Endothelial cell (in vitro differentiated cells): ENCODE results near the gene ZNF91. TPM values are rescaled to one million over a fixed set of nuclear protein-coding genes. Genes with fewer than 3 reads are reported as not detected.

Source experiments
- DNase-seq: peaks from one replicate; pipeline ENCODE4 v3.0.0; 2021; ENCODE audit warnings: low spot score
- H3K27ac Mint-ChIP-seq: one replicate; pipeline ENCODE4 v1.8.0; 2021; ENCODE audit warnings: mixed read lengths, inconsistent platforms; ENCODE audit not compliant: unreplicated experiment
- H3K27me3 Mint-ChIP-seq: one replicate; pipeline ENCODE4 v1.8.0; 2021; ENCODE audit warnings: mild to moderate bottlenecking, moderate library complexity, mixed read lengths, inconsistent platforms; ENCODE audit not compliant: unreplicated experiment
- H3K36me3 Mint-ChIP-seq: one replicate; pipeline ENCODE4 v1.8.0; 2021; ENCODE audit warnings: mild to moderate bottlenecking, low read depth, mixed read lengths, inconsistent platforms; ENCODE audit not compliant: unreplicated experiment
- H3K4me1 Mint-ChIP-seq: one replicate; pipeline ENCODE4 v1.8.0; 2021; ENCODE audit warnings: mild to moderate bottlenecking, mixed read lengths, inconsistent platforms; ENCODE audit not compliant: unreplicated experiment
- H3K4me3 Mint-ChIP-seq: one replicate; pipeline ENCODE4 v1.8.0; 2021; ENCODE audit warnings: mild to moderate bottlenecking, mixed read lengths, inconsistent platforms; ENCODE audit not compliant: unreplicated experiment
- H3K9me3 Mint-ChIP-seq: one replicate; pipeline ENCODE4 v1.8.0; 2021; ENCODE audit warnings: mixed read lengths, inconsistent platforms; ENCODE audit not compliant: unreplicated experiment
- total RNA-seq: library from RNA; stranded (reverse); fragmentation: NEBNext Ultra II Directional; extraction: Animal tissue kit (Norgen Biotek cat#: 25700); gene quantifications from one replicate; pipeline ENCODE4 v1.2.1, GENCODE V29; 2021; ENCODE audit not compliant: unreplicated experiment
- TF ChIP-seq, protein P1 (sequence below): fragments of 200-600 bp; sonication (generic); IDR thresholded peaks from one replicate; pipeline ENCODE4 v1.5.0; 2021; ENCODE audit warnings: antibody characterized with exemption; ENCODE audit not compliant: unreplicated experiment

ZNF91 gene
- total RNA-seq, 1 donor from 2014 or later, result 51.4 TPM

DNA sequence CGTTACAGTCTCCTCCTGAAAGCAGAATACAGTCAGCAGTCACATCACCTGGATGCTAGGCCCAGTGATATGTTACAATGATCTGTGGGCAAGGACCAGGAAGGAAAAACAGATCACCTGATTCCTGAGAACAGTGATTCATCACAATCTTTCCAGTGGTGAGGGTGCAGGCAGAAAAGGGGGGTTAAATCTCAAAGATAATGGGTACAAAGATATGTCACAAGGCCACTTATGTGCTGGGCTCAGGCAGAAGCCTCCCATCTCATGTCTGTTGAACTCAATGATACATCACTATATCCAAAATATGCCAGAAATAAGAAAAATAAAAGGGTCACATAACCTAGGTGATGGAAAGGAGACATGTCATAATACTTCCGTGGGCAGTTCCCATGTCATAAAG lies 10.8 kb upstream of the ZNF91 start:
- no peaks in the 10 kb centered on the region for H3K9me3 Mint-ChIP-seq
- no peak for DNase-seq
- H3K4me3 Mint-ChIP-seq, result no peak overlapping the region
- H3K27me3 Mint-ChIP-seq, result peaks cover 2% of the 10 kb centered on the region
- no peak overlapping the region for H3K27ac Mint-ChIP-seq
- peaks cover 2% of the 10 kb centered on the region for H3K4me1 Mint-ChIP-seq
- H3K36me3 Mint-ChIP-seq, result peaks cover under 1% of the 10 kb centered on the region
- TF ChIP-seq, protein P1, sequence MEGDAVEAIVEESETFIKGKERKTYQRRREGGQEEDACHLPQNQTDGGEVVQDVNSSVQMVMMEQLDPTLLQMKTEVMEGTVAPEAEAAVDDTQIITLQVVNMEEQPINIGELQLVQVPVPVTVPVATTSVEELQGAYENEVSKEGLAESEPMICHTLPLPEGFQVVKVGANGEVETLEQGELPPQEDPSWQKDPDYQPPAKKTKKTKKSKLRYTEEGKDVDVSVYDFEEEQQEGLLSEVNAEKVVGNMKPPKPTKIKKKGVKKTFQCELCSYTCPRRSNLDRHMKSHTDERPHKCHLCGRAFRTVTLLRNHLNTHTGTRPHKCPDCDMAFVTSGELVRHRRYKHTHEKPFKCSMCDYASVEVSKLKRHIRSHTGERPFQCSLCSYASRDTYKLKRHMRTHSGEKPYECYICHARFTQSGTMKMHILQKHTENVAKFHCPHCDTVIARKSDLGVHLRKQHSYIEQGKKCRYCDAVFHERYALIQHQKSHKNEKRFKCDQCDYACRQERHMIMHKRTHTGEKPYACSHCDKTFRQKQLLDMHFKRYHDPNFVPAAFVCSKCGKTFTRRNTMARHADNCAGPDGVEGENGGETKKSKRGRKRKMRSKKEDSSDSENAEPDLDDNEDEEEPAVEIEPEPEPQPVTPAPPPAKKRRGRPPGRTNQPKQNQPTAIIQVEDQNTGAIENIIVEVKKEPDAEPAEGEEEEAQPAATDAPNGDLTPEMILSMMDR, result no peak

DNA sequence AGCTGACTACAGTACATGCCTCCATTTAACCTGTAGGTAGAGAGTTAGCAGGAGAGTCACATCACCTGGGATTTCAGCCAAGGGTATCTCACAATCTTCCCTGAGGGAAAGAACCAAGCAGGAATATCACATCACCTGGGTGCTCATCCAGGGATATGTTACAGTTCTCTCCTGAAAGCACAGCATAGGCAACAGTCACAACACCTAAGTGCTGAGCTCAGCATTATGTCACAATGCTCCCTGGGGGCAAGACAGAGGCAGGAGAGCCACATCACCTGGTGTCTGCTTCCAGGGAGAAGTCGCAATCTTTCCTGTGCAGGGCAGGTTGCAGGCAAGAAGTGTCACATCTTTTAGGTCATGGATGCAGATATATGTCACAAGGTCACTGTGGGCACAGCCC lies 9.4 kb upstream of the ZNF91 start:
- Mint-ChIP-seq H3K36me3 (peaks cover 8% of the 10 kb centered on the region), H3K9me3 (no peaks in the 10 kb centered on the region), H3K27ac (no peak overlapping the region), H3K27me3 (peaks cover 2% of the 10 kb centered on the region), H3K4me3 (no peak overlapping the region), H3K4me1 (no peaks in the 10 kb centered on the region)
- TF ChIP-seq, protein P1, result no peak
- no peak for DNase-seq

DNA sequence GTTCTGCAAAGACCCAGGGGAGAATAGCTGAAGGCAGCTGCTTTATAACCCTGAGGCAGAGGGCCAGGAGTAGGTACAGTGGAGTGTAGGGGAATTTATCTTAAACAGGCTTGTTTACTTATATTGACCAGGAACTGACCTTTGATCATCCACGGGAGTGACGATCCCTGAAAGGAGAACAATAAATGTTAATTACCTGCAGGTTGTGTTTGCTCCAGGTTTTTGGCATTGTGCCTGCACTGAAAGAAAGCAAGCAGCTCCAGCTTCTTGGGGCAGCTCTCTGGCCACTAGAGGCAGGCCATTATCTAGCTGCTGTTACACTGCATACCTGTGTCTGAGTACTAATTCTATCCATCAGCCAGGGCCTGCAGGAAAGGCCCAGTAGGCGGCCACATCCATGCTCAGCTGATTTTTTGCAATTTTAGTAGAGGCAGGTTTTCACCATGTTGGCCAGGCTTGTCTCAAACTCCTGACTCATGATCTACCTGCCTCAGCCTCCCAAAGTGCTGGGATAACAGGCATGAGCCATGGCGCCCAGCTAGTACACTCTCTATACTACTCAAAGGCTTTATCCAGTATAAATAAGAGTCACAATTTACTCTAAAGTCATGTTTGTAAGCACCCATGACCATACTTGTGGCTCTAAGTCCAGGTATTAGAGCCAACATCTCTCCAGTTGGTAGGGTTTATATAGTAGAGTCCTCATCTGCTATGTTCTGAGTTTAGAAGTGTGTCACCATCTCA lies 8.5 kb upstream of the ZNF91 start:
- Mint-ChIP-seq H3K27me3 (peaks cover 3% of the 10 kb centered on the region), H3K36me3 (peaks cover 15% of the 10 kb centered on the region)
- no peak for DNase-seq

DNA sequence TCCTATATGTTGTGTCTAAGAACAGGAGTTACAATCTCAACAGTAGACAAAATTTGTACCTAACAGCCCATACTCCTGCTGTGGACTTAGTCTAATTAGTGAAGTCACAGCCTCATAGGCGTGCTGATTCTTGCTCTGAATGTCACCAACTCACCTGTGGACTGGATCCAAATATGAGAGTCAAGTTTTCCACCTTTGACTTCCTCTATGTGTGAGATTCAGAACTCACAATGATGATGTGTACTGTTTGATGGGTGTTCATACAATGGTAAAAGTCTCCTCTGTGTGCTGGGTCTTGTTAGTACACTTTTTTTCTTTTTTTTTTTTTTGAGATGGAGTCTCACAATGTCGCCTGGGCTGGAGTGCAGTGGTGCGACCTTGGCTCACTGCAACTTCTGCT lies 7.8 kb upstream of the ZNF91 start:
- H3K4me1 Mint-ChIP-seq, result no peaks in the 10 kb centered on the region
- no peak overlapping the region for H3K27ac Mint-ChIP-seq
- H3K4me3 Mint-ChIP-seq, result no peak overlapping the region
- peaks cover 3% of the 10 kb centered on the region for H3K27me3 Mint-ChIP-seq
- peaks cover 15% of the 10 kb centered on the region for H3K36me3 Mint-ChIP-seq
- DNase-seq, result no peak
- H3K9me3 Mint-ChIP-seq, result no peaks in the 10 kb centered on the region
- TF ChIP-seq, protein P1, result no peak

More for the DNA sequence above, 8.5 kb upstream of the ZNF91 start:
- Mint-ChIP-seq H3K27ac (no peak overlapping the region), H3K4me1 (no peaks in the 10 kb centered on the region), H3K4me3 (no peak overlapping the region), H3K9me3 (no peaks in the 10 kb centered on the region)
- TF ChIP-seq, protein P1, result no peak

DNA sequence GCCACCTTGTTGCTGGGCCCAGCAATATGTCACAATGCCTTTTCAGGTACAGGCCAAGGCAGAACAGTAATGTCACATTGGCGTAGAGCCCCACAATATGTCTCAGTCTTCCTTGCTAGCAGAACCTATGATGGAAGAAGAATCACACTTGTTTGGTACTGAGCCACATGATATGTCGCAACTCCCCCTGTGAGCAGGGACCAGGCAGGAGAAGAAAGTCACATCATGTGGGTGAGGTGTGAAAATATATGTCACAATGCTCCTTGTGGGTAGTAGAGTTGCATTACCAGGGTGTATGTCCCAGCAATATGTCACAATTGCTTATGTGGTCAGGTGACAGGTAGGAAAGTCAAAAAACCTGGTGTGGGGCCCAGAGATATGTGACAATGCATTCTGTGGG lies 7.1 kb upstream of the ZNF91 start:
- DNase-seq, result no peak
- Mint-ChIP-seq H3K36me3 (peaks cover 15% of the 10 kb centered on the region), H3K27me3 (peaks cover 3% of the 10 kb centered on the region), H3K27ac (no peak overlapping the region), H3K4me3 (no peak overlapping the region), H3K4me1 (no peaks in the 10 kb centered on the region), H3K9me3 (no peaks in the 10 kb centered on the region)
- TF ChIP-seq, protein P1, result no peak
